ENCODE measurements around the gene SH3RF1. TPM values are rescaled to one million over a fixed set of nuclear protein-coding genes. Genes with fewer than 3 reads are reported as not detected.

Gene SH3RF1
- total and polyA plus RNA-seq, 2 of the 13 experiments (the other 11 are each of a cell fraction or from before 2014, with no cell fraction given) = 3.1 to 3.2 TPM

- TF ChIP-seq CTCF (CRISPR knock-in tag; IDR thresholded peaks at IDR 0.05) = peak; percentile 14; the same call in 1 of the 2 replicates
- no peak for TF ChIP-seq ZNF275 (CRISPR knock-in tag; IDR thresholded peaks at IDR 0.05; ENCODE audit: borderline replicate concordance)
- 0 out of 2 replicates have a peak, but pooled peaks have one; percentile 4 for TF ChIP-seq ZMYM4 (CRISPR knock-in tag; IDR thresholded peaks at IDR 0.05)
- no peak for TF ChIP-seq ZBTB21 (CRISPR knock-in tag; IDR thresholded peaks at IDR 0.05)
- TF ChIP-seq ZNF224 (CRISPR knock-in tag; IDR thresholded peaks at IDR 0.05) = no peak
- TF ChIP-seq MIER3 (CRISPR knock-in tag; IDR thresholded peaks at IDR 0.05; ENCODE audit: borderline replicate concordance) = no peak
- no peak for TF ChIP-seq JDP2 (CRISPR knock-in tag; IDR thresholded peaks at IDR 0.05; ENCODE audit: borderline replicate concordance)
- no peak for TF ChIP-seq DMAP1 (CRISPR knock-in tag; IDR thresholded peaks at IDR 0.05)
- TF ChIP-seq ZNF775 (CRISPR knock-in tag; IDR thresholded peaks at IDR 0.05; ENCODE audit: borderline replicate concordance) = 0 out of 2 replicates have a peak, but pooled peaks have one; percentile 29
- TF ChIP-seq ATF7-NPFF (CRISPR knock-in tag; IDR thresholded peaks at IDR 0.05; ENCODE audit: low read depth) = 0 out of 2 replicates have a peak, but pooled peaks have one; percentile 55
- peak; percentile 26; the same call in 1 of the 2 replicates for TF ChIP-seq ATF5 (CRISPR knock-in tag; IDR thresholded peaks at IDR 0.05; ENCODE audit: low read depth)
- 0 out of 2 replicates have a peak, but pooled peaks have one; percentile 9 for TF ChIP-seq SP2 (CRISPR knock-in tag; IDR thresholded peaks at IDR 0.05)
- 0 out of 2 replicates have a peak, but pooled peaks have one; percentile 25 for TF ChIP-seq ZNF556 (CRISPR knock-in tag; IDR thresholded peaks at IDR 0.05; ENCODE audit: borderline replicate concordance)
- TF ChIP-seq THAP8 (CRISPR knock-in tag; IDR thresholded peaks at IDR 0.05; ENCODE audit: borderline replicate concordance) = no peak
- peak; percentile 49; the same call in 1 of the 2 replicates for TF ChIP-seq KDM2A (CRISPR knock-in tag; IDR thresholded peaks at IDR 0.05; ENCODE audit: borderline replicate concordance, low read depth)
- TF ChIP-seq ZFP91 (CRISPR knock-in tag; IDR thresholded peaks at IDR 0.05; ENCODE audit: borderline replicate concordance) = peak; percentile 60; the same call in 1 of the 2 replicates
- 0 out of 2 replicates have a peak, but pooled peaks have one; percentile 56 for TF ChIP-seq BCL3 (CRISPR knock-in tag; IDR thresholded peaks at IDR 0.05)
Observed at GRCh38 chr4:169269916-169270809, 593 bp downstream of the SH3RF1 start (continued).

All from HepG2 (cell line).